ENCODE data around the gene PDAP1.

PDAP1 gene

GRCh38 chr7:99408379-99409191 is at the start of gene PDAP1, which contains the start of gene BUD31:
Gene PDAP1, minus strand, starts transcription at chr7:99408597. Its CDS starts 49 bp downstream, at chr7:99408548.
Gene BUD31, plus strand, starts transcription at chr7:99408969. Its CDS starts 2,124 bp downstream, at chr7:99411093.
- H3K36me3 ChIP-seq (ENCODE audit: control insufficient read depth in 1 of 2, insufficient read depth in 2 of 2, low read length in 2 of 2), result peaks cover 32 to 49% of the 10 kb centered on the region in 2 donors
- no peaks in the 10 kb centered on the region for H3K27me3 ChIP-seq (ENCODE audit: low read depth, low read length)
- peaks cover 12 to 50% of the 10 kb centered on the region in 2 donors for H3K4me1 ChIP-seq (ENCODE audit: control insufficient read depth in 1 of 2, insufficient read depth in 2 of 2, low read length in 2 of 2)
- H3K4me3 ChIP-seq (ENCODE audit: low read depth in 1 of 2, low read length in 2 of 2), result peak within 1 kb of the TSS; percentile 94 to 99
- peak within 1 kb of the TSS; percentile 95 for H3K27ac ChIP-seq (ENCODE audit: low read length)
- H3K9me3 ChIP-seq (ENCODE audit: control insufficient read depth in 1 of 2, low read length in 2 of 2), result no peaks in the 10 kb centered on the region

- H3K36me3 ChIP-seq (ENCODE audit: control insufficient read depth in 1 of 2, insufficient read depth in 2 of 2, low read length in 2 of 2), result peaks cover 57 to 73% of the 10 kb centered on the region in 2 donors
- H3K27ac ChIP-seq (ENCODE audit: low read length), result no peak overlapping the region
- H3K4me1 ChIP-seq (ENCODE audit: control insufficient read depth in 1 of 2, insufficient read depth in 2 of 2, low read length in 2 of 2), result no peaks in the 10 kb centered on the region
- no peaks in the 10 kb centered on the region for H3K27me3 ChIP-seq (ENCODE audit: low read depth, low read length)
- H3K9me3 ChIP-seq (ENCODE audit: control insufficient read depth in 1 of 2, low read length in 2 of 2), result no peaks in the 10 kb centered on the region
- no peak overlapping the region for H3K4me3 ChIP-seq (ENCODE audit: low read depth in 1 of 2, low read length in 2 of 2)
Measured at GRCh38 chr7:99457650-99458493, 49.5 kb upstream of the PDAP1 start.

- Histone ChIP-seq H3K4me3 (ENCODE audit: low read depth in 1 of 2, low read length in 2 of 2) (no peak overlapping the region), H3K9me3 (ENCODE audit: control insufficient read depth in 1 of 2, low read length in 2 of 2) (no peaks in the 10 kb centered on the region), H3K27ac (ENCODE audit: low read length) (no peak overlapping the region), H3K27me3 (ENCODE audit: low read depth, low read length) (no peaks in the 10 kb centered on the region), H3K4me1 (ENCODE audit: control insufficient read depth in 1 of 2, insufficient read depth in 2 of 2, low read length in 2 of 2) (no peaks in the 10 kb centered on the region), H3K36me3 (ENCODE audit: control insufficient read depth in 1 of 2, insufficient read depth in 2 of 2, low read length in 2 of 2) (peaks cover 59 to 80% of the 10 kb centered on the region in 2 donors)
Measured at GRCh38 chr7:99457050-99457649, 48.8 kb upstream of the PDAP1 start.

- Histone ChIP-seq H3K27ac (ENCODE audit: low read length) (no peak overlapping the region), H3K9me3 (ENCODE audit: control insufficient read depth in 1 of 2, low read length in 2 of 2) (no peaks in the 10 kb centered on the region), H3K4me1 (ENCODE audit: control insufficient read depth in 1 of 2, insufficient read depth in 2 of 2, low read length in 2 of 2) (no peaks in the 10 kb centered on the region), H3K27me3 (ENCODE audit: low read depth, low read length) (no peaks in the 10 kb centered on the region), H3K36me3 (ENCODE audit: control insufficient read depth in 1 of 2, insufficient read depth in 2 of 2, low read length in 2 of 2) (peaks cover 61 to 87% of the 10 kb centered on the region in 2 donors), H3K4me3 (ENCODE audit: low read depth in 1 of 2, low read length in 2 of 2) (no peak overlapping the region)
Measured at GRCh38 chr7:99456288-99456687, 47.9 kb upstream of the PDAP1 start.

- no peak overlapping the region for H3K4me3 ChIP-seq (ENCODE audit: low read depth in 1 of 2, low read length in 2 of 2)
- H3K27ac ChIP-seq (ENCODE audit: low read length), result no peak overlapping the region
- no peaks in the 10 kb centered on the region for H3K9me3 ChIP-seq (ENCODE audit: control insufficient read depth in 1 of 2, low read length in 2 of 2)
- no peaks in the 10 kb centered on the region for H3K4me1 ChIP-seq (ENCODE audit: control insufficient read depth in 1 of 2, insufficient read depth in 2 of 2, low read length in 2 of 2)
- peaks cover 64 to 91% of the 10 kb centered on the region in 2 donors for H3K36me3 ChIP-seq (ENCODE audit: control insufficient read depth in 1 of 2, insufficient read depth in 2 of 2, low read length in 2 of 2)
- H3K27me3 ChIP-seq (ENCODE audit: low read depth, low read length), result no peaks in the 10 kb centered on the region
Measured at GRCh38 chr7:99455874-99456273, 47.5 kb upstream of the PDAP1 start.

GRCh38 chr7:99453105-99453504 is 44.7 kb upstream of the PDAP1 start:
- Histone ChIP-seq H3K4me3 (ENCODE audit: low read depth in 1 of 2, low read length in 2 of 2) (no peak overlapping the region), H3K27ac (ENCODE audit: low read length) (no peak overlapping the region), H3K9me3 (ENCODE audit: control insufficient read depth in 1 of 2, low read length in 2 of 2) (no peaks in the 10 kb centered on the region), H3K36me3 (ENCODE audit: control insufficient read depth in 1 of 2, insufficient read depth in 2 of 2, low read length in 2 of 2) (peaks cover 74 to 93% of the 10 kb centered on the region in 2 donors), H3K4me1 (ENCODE audit: control insufficient read depth in 1 of 2, insufficient read depth in 2 of 2, low read length in 2 of 2) (no peaks in the 10 kb centered on the region), H3K27me3 (ENCODE audit: low read depth, low read length) (no peaks in the 10 kb centered on the region)

GRCh38 chr7:99452541-99452940 is 44.1 kb upstream of the PDAP1 start:
- no peaks in the 10 kb centered on the region for H3K9me3 ChIP-seq (ENCODE audit: control insufficient read depth in 1 of 2, low read length in 2 of 2)
- H3K4me1 ChIP-seq (ENCODE audit: control insufficient read depth in 1 of 2, insufficient read depth in 2 of 2, low read length in 2 of 2), result no peaks in the 10 kb centered on the region
- no peaks in the 10 kb centered on the region for H3K27me3 ChIP-seq (ENCODE audit: low read depth, low read length)
- peaks cover 72 to 92% of the 10 kb centered on the region in 2 donors for H3K36me3 ChIP-seq (ENCODE audit: control insufficient read depth in 1 of 2, insufficient read depth in 2 of 2, low read length in 2 of 2)
- no peak overlapping the region for H3K4me3 ChIP-seq (ENCODE audit: low read depth in 1 of 2, low read length in 2 of 2)
- H3K27ac ChIP-seq (ENCODE audit: low read length), result no peak overlapping the region

DNA sequence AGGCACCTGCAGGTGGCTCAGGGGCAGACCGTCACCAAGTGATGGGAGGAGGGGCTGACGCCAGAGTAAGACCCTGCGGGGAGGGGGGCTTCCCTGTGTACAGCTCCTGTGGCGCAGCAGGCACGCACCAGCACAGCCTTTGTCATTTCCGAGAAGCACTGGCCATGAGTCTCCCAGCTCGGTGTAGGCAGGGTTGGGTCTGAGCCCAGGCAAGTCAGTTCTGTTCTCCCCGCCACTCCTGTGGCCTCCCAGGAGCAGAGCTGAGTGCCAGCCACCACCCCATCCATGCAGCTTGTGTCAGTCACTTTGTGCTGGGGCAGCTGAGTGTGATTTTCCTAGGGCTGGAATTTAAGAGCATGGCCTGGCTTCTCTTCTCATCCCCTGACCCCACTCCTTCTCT is 43.5 kb upstream of the PDAP1 start:
- H3K27ac ChIP-seq (ENCODE audit: low read length), result no peak overlapping the region
- no peaks in the 10 kb centered on the region for H3K4me1 ChIP-seq (ENCODE audit: control insufficient read depth in 1 of 2, insufficient read depth in 2 of 2, low read length in 2 of 2)
- no peaks in the 10 kb centered on the region for H3K27me3 ChIP-seq (ENCODE audit: low read depth, low read length)
- H3K36me3 ChIP-seq (ENCODE audit: control insufficient read depth in 1 of 2, insufficient read depth in 2 of 2, low read length in 2 of 2), result peaks cover 66 to 86% of the 10 kb centered on the region in 2 donors
- H3K9me3 ChIP-seq (ENCODE audit: control insufficient read depth in 1 of 2, low read length in 2 of 2), result no peaks in the 10 kb centered on the region
- no peak overlapping the region for H3K4me3 ChIP-seq (ENCODE audit: low read depth in 1 of 2, low read length in 2 of 2)

GRCh38 chr7:99449326-99449725 is 40.9 kb upstream of the PDAP1 start:
- H3K9me3 ChIP-seq (ENCODE audit: control insufficient read depth in 1 of 2, low read length in 2 of 2), result no peaks in the 10 kb centered on the region
- no peak overlapping the region for H3K4me3 ChIP-seq (ENCODE audit: low read depth in 1 of 2, low read length in 2 of 2)
- H3K27ac ChIP-seq (ENCODE audit: low read length), result no peak overlapping the region
- H3K36me3 ChIP-seq (ENCODE audit: control insufficient read depth in 1 of 2, insufficient read depth in 2 of 2, low read length in 2 of 2), result peaks cover 59 to 82% of the 10 kb centered on the region in 2 donors
- H3K4me1 ChIP-seq (ENCODE audit: control insufficient read depth in 1 of 2, insufficient read depth in 2 of 2, low read length in 2 of 2), result no peaks in the 10 kb centered on the region
- H3K27me3 ChIP-seq (ENCODE audit: low read depth, low read length), result no peaks in the 10 kb centered on the region

- H3K9me3 ChIP-seq (ENCODE audit: control insufficient read depth in 1 of 2, low read length in 2 of 2), result no peaks in the 10 kb centered on the region
- H3K4me3 ChIP-seq (ENCODE audit: low read depth in 1 of 2, low read length in 2 of 2), result no peak overlapping the region
- H3K4me1 ChIP-seq (ENCODE audit: control insufficient read depth in 1 of 2, insufficient read depth in 2 of 2, low read length in 2 of 2), result no peaks in the 10 kb centered on the region
- no peak overlapping the region for H3K27ac ChIP-seq (ENCODE audit: low read length)
- peaks cover 54 to 78% of the 10 kb centered on the region in 2 donors for H3K36me3 ChIP-seq (ENCODE audit: control insufficient read depth in 1 of 2, insufficient read depth in 2 of 2, low read length in 2 of 2)
- H3K27me3 ChIP-seq (ENCODE audit: low read depth, low read length), result no peaks in the 10 kb centered on the region
Measured at GRCh38 chr7:99448855-99449254, 40.5 kb upstream of the PDAP1 start.

DNA sequence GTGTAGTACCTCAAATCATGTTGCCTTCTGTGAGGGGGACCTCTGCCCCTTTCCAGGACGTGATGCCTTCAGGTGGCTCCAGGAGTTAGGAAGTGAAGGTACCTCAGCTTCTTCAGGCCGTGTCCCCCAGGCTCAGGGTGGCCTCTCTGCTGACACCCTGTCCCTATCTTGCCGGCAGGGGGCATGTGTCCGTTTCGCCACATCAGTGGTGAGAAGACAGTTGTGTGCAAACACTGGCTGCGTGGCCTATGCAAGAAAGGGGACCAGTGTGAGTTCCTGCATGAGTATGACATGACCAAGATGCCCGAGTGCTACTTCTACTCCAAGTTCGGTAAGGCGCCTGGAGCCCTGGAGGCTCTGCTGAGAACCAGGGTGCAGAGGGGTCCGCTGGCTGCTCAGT is 39.5 kb upstream of the PDAP1 start:
- H3K27me3 ChIP-seq (ENCODE audit: low read depth, low read length), result no peaks in the 10 kb centered on the region
- H3K36me3 ChIP-seq (ENCODE audit: control insufficient read depth in 1 of 2, insufficient read depth in 2 of 2, low read length in 2 of 2), result peaks cover 51 to 69% of the 10 kb centered on the region in 2 donors
- H3K27ac ChIP-seq (ENCODE audit: low read length), result no peak overlapping the region
- H3K4me1 ChIP-seq (ENCODE audit: control insufficient read depth in 1 of 2, insufficient read depth in 2 of 2, low read length in 2 of 2), result no peaks in the 10 kb centered on the region
- no peak overlapping the region for H3K4me3 ChIP-seq (ENCODE audit: low read depth in 1 of 2, low read length in 2 of 2)
- no peaks in the 10 kb centered on the region for H3K9me3 ChIP-seq (ENCODE audit: control insufficient read depth in 1 of 2, low read length in 2 of 2)

All from muscle layer of duodenum (tissue), 2 donors.